ENCODE data around the gene PCBP1. TPM values are rescaled to one million over a fixed set of nuclear protein-coding genes. Genes with fewer than 3 reads are reported as not detected.
"Not testable (repeated sequence)": the region's sequence is repeated elsewhere in the genome, so short reads cannot be mapped to it uniquely, and the experiment has no call there.

The PCBP1 gene
- total RNA-seq, 1 donor: 55.7 TPM

DNA sequence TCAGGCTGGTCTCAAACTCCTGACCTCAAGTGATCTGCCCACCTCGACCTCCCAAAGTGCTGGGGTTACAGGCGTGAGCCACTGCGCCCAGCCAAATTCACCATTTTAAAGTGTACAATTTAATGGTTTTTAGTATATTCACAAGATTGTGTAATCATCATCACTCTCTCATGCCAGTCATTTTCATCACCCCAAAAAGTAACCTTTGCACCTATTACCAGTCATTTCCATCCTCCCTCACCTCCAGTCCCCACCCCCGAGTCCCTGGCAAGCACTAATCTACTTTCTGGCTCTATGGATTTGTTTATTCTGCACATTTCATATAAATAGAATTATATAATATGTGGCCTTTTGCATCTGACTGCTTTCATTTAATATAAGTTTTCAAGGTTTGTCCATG lies 10.8 kb downstream of the PCBP1 start:
- no peak overlapping the region for H3K27ac ChIP-seq (ENCODE audit: low read depth, low read length)

DNA sequence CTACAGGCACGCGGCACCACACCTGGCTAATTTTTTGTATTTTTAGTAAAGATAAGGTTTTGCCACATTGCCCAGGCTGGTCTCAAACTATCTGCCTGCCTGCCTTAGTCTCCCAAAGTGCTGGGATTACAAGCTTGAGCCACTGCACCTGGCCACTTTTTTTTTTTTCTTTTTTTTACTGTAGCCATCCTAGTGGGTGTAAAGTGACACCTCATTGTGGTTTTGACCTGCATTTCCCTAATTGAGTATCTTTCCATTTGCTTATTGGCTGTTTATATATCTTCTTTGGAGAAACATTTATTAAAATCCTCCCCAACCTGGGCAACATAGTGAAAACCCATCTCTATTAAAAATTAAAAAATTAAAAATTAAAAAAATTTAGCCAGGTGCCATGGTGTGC lies 12.0 kb downstream of the PCBP1 start:
- no peak overlapping the region for H3K4me2 ChIP-seq (ENCODE audit: insufficient read depth, low read length)
- H3K36me3 ChIP-seq (ENCODE audit: insufficient read depth, low read length): no peaks in the 10 kb centered on the region
- TF ChIP-seq, protein P1, sequence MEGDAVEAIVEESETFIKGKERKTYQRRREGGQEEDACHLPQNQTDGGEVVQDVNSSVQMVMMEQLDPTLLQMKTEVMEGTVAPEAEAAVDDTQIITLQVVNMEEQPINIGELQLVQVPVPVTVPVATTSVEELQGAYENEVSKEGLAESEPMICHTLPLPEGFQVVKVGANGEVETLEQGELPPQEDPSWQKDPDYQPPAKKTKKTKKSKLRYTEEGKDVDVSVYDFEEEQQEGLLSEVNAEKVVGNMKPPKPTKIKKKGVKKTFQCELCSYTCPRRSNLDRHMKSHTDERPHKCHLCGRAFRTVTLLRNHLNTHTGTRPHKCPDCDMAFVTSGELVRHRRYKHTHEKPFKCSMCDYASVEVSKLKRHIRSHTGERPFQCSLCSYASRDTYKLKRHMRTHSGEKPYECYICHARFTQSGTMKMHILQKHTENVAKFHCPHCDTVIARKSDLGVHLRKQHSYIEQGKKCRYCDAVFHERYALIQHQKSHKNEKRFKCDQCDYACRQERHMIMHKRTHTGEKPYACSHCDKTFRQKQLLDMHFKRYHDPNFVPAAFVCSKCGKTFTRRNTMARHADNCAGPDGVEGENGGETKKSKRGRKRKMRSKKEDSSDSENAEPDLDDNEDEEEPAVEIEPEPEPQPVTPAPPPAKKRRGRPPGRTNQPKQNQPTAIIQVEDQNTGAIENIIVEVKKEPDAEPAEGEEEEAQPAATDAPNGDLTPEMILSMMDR (IDR thresholded peaks at IDR 0.05; ENCODE audit: extremely low read depth, low read depth, low read length): no peak
- no peaks in the 10 kb centered on the region for H4K20me1 ChIP-seq (ENCODE audit: insufficient read depth, low read length)
- H3K4me3 ChIP-seq (ENCODE audit: insufficient read depth, low read length): no peak overlapping the region
- H3K4me1 ChIP-seq (ENCODE audit: insufficient read depth, low read length): peaks cover 24% of the 10 kb centered on the region
- H3K27me3 ChIP-seq (ENCODE audit: insufficient read depth, low read length): no peaks in the 10 kb centered on the region
- H3K9me3 ChIP-seq (ENCODE audit: low read depth, low read length): no peaks in the 10 kb centered on the region
- no peaks in the 10 kb centered on the region for H3K79me2 ChIP-seq (ENCODE audit: insufficient read depth, low read length)
- DNase-seq (ENCODE audit: insufficient read length, low spot score, missing footprints): no peak
- H2AFZ ChIP-seq (ENCODE audit: low read length): no peak overlapping the region
- no peak overlapping the region for H3K27ac ChIP-seq (ENCODE audit: low read depth, low read length)

More for the DNA sequence above, 10.8 kb downstream of the PCBP1 start:
- H3K4me3 ChIP-seq (ENCODE audit: insufficient read depth, low read length): no peak overlapping the region
- H3K79me2 ChIP-seq (ENCODE audit: insufficient read depth, low read length): no peaks in the 10 kb centered on the region
- no peak overlapping the region for H2AFZ ChIP-seq (ENCODE audit: low read length)
- TF ChIP-seq, protein P1 (IDR thresholded peaks at IDR 0.05; ENCODE audit: extremely low read depth, low read depth, low read length): no peak
- no peaks in the 10 kb centered on the region for H4K20me1 ChIP-seq (ENCODE audit: insufficient read depth, low read length)
- no peak overlapping the region for H3K4me2 ChIP-seq (ENCODE audit: insufficient read depth, low read length)
- H3K36me3 ChIP-seq (ENCODE audit: insufficient read depth, low read length): no peaks in the 10 kb centered on the region
- H3K4me1 ChIP-seq (ENCODE audit: insufficient read depth, low read length): peaks cover 19% of the 10 kb centered on the region
- H3K27me3 ChIP-seq (ENCODE audit: insufficient read depth, low read length): no peaks in the 10 kb centered on the region
- no peak for DNase-seq (ENCODE audit: insufficient read length, low spot score, missing footprints)
- no peaks in the 10 kb centered on the region for H3K9me3 ChIP-seq (ENCODE audit: low read depth, low read length)

DNA sequence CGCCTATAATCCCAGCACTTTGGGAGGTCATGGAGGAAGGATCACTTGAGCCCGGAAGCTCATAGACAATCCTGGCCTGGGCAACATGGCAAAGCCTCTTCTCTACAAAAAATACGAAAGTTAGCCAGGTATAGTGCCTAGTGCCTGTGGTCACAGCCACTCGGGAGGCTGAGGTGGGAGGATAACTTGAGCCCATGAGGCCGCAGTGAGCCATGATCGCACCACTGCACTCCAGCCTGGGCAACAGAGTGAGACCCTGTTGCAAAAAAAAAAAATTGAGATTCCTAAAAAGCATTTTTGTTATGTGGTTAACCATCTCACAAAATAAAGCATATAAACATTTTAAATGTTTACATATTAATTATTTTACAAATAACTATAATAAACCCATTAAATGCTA lies 13.9 kb downstream of the PCBP1 start:
- no peaks in the 10 kb centered on the region for H3K27me3 ChIP-seq (ENCODE audit: insufficient read depth, low read length)
- peaks cover 17% of the 10 kb centered on the region for H3K4me1 ChIP-seq (ENCODE audit: insufficient read depth, low read length)
- H3K9me3 ChIP-seq (ENCODE audit: low read depth, low read length): no peaks in the 10 kb centered on the region
- H3K36me3 ChIP-seq (ENCODE audit: insufficient read depth, low read length): no peaks in the 10 kb centered on the region
- H3K4me2 ChIP-seq (ENCODE audit: insufficient read depth, low read length): no peak overlapping the region
- no peak for DNase-seq (ENCODE audit: insufficient read length, low spot score, missing footprints)
- H4K20me1 ChIP-seq (ENCODE audit: insufficient read depth, low read length): no peaks in the 10 kb centered on the region
- H3K27ac ChIP-seq (ENCODE audit: low read depth, low read length): no peak overlapping the region
- H3K4me3 ChIP-seq (ENCODE audit: insufficient read depth, low read length): no peak overlapping the region
- TF ChIP-seq, protein P1 (IDR thresholded peaks at IDR 0.05; ENCODE audit: extremely low read depth, low read depth, low read length): no peak
- no peaks in the 10 kb centered on the region for H3K79me2 ChIP-seq (ENCODE audit: insufficient read depth, low read length)
- no peak overlapping the region for H2AFZ ChIP-seq (ENCODE audit: low read length)

DNA sequence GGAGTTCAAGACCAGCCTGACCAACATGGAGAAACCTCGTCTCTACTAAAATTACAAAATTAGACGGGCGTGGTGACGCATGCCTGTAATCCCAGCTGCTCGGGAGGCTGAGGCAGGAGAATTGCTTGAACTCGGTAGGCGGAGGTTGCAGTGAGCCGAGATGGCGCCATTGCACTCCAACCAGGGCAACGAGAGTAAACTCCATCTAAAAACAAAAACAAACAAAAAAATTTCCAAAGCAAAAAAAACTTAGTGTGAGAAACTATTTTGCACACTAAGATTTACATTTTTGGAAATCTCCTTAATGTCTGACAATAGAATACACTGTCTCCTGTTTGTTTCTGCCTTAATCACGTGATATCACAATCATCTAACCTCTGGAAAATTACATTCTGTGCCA lies 14.4 kb downstream of the PCBP1 start:
- not testable (repeated sequence) for H3K27ac ChIP-seq (ENCODE audit: low read depth, low read length); H4K20me1 ChIP-seq (ENCODE audit: insufficient read depth, low read length); H3K4me2 ChIP-seq (ENCODE audit: insufficient read depth, low read length); H3K9me3 ChIP-seq (ENCODE audit: low read depth, low read length); H2AFZ ChIP-seq (ENCODE audit: low read length); H3K36me3 ChIP-seq (ENCODE audit: insufficient read depth, low read length); H3K4me3 ChIP-seq (ENCODE audit: insufficient read depth, low read length); DNase-seq (ENCODE audit: insufficient read length, low spot score, missing footprints); H3K79me2 ChIP-seq (ENCODE audit: insufficient read depth, low read length); H3K27me3 ChIP-seq (ENCODE audit: insufficient read depth, low read length)
- H3K4me1 ChIP-seq (ENCODE audit: insufficient read depth, low read length): peaks cover 17% of the 10 kb centered on the region

DNA sequence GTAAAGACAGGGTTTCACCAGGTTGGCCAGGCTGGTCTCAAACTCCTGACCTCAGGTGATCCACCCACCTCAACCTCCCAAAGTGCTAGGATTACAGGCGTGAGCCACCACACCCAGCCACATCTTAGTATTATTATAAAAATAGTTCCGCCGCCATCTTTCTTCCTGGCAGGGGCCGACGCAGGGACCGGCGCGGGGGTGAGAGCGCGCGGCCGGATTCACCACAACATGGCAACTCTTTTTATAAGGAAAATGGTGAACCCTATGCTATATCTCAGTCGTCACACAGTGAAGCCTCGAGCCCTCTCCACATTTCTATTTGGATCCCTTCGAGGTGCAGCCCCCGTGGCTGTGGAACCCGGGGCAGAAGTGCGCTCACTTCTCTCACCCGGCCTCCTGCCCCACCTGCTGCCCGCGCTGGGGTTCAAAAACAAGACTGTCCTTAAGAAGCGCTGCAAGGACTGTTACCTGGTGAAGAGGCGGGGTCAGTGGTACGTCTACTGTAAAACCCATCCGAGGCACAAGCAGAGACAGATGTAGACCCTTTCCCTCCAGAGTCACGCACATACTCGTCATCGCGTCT lies 15.1 kb downstream of the PCBP1 start:
- not testable (repeated sequence) for H2AFZ ChIP-seq (ENCODE audit: low read length)

More for the DNA sequence above, 15.1 kb downstream of the PCBP1 start:
- H3K9me3 ChIP-seq (ENCODE audit: low read depth, low read length); H3K4me2 ChIP-seq (ENCODE audit: insufficient read depth, low read length); H4K20me1 ChIP-seq (ENCODE audit: insufficient read depth, low read length); H3K27me3 ChIP-seq (ENCODE audit: insufficient read depth, low read length); H3K79me2 ChIP-seq (ENCODE audit: insufficient read depth, low read length); H3K36me3 ChIP-seq (ENCODE audit: insufficient read depth, low read length); H3K27ac ChIP-seq (ENCODE audit: low read depth, low read length); H3K4me3 ChIP-seq (ENCODE audit: insufficient read depth, low read length); DNase-seq (ENCODE audit: insufficient read length, low spot score, missing footprints): not testable (repeated sequence)
- H3K4me1 ChIP-seq (ENCODE audit: insufficient read depth, low read length): peaks cover 17% of the 10 kb centered on the region
